Measurements from ENCODE around the gene ELOVL7.
"Not testable (repeated sequence)": the region's sequence is repeated elsewhere in the genome, so short reads cannot be mapped to it uniquely, and the experiment has no call there.

The ELOVL7 gene

DNA sequence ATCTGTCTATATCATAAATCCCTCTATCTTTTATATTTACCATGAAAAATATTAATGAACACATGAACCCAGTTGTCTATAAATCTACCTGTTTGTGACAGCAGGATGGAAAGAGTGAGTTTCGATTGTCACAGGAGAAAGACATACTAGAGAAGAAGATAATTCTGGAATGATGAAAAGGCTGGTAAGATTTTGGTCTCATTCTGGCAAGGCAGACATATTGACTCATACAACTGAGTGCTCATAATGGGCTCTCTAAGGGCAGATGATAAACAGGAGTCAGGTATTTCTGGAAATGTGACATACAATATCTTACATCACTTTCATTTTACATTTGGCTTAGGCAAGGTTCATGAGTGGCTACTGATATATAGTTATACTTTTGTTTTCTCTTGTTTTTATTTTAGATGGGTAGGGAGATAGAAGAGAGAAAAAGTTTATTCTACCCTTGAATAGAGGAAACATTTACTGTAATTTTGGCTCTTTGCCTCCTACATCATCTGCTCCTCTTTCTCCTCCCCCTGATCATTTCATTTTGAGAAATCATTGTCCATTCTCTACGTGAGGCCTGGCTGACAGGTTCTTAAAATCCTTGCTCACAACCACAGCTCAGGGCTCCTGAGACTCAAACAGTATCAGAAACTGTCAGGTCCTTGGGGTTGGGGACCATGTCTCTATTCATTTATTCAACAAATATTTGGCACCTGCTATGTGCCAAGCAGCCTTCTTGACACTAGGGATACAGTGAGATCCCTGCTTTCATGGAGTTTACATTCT is 14.4 kb downstream of the ELOVL7 start:
- no peak for DNase-seq

GRCh38 chr5:60827201-60827600 is 16.9 kb downstream of the ELOVL7 start:
- no peak for DNase-seq

GRCh38 chr5:60826653-60827052 is 17.4 kb downstream of the ELOVL7 start:
- DNase-seq = no peak

DNA sequence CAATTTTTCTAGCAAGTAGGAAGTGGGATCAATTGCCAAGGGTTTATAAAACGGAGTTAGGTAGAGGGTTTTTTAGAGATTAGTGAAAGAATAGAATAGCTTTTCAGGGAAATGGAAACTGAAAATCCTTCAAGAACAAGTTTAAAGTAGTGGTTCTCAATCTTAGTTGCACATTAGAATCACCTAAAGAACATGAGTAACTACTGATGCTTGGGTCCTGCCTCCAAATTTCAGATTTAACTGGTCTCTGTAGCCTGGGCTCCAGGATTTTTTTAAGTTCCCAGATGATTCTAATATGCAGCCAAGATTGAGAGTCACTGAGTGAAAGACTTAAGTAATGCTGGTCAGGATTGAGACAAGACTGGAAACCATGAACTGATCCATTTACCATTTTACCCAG is 20.5 kb downstream of the ELOVL7 start:
- no peak for DNase-seq

- no peak for DNase-seq
Observed at GRCh38 chr5:60822285-60822556, 21.8 kb downstream of the ELOVL7 start.

DNA sequence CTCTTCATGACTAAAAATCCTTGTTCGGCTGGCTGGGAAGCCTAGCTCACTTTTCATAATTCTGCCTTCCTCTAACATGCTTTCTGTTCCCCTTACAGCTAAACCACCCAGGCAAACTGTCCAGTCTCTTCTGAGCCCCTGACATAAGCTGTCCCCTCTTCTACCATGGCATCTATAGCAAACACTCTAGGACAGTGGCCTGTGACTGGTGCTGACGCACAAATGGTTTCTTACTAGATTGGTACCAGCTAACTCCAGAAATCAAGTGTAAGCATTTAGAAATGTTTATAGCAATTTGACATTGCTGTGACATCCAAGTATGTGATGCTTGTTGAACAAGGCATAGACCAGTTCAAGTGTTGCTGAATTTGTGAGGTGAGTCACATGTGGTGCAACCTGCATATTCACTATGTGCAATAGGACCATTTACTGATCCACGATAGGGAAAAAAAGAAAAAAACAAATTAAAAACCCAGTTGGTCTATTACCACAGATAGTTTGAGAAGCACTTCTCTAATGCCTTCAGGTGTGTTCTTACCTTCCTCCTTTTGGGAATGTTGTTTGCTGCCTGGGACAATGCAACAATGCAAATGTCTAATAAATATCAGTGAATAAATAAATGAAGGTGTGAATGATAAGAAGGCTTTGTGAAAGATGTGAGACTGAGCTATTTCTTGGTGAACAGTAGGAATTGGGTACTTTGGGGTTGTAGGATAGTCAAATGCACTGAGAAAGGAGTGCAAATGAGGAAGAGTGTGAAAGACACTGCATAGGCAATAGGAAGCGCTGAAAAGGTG is 22.4 kb downstream of the ELOVL7 start:
- no peak for DNase-seq

DNA sequence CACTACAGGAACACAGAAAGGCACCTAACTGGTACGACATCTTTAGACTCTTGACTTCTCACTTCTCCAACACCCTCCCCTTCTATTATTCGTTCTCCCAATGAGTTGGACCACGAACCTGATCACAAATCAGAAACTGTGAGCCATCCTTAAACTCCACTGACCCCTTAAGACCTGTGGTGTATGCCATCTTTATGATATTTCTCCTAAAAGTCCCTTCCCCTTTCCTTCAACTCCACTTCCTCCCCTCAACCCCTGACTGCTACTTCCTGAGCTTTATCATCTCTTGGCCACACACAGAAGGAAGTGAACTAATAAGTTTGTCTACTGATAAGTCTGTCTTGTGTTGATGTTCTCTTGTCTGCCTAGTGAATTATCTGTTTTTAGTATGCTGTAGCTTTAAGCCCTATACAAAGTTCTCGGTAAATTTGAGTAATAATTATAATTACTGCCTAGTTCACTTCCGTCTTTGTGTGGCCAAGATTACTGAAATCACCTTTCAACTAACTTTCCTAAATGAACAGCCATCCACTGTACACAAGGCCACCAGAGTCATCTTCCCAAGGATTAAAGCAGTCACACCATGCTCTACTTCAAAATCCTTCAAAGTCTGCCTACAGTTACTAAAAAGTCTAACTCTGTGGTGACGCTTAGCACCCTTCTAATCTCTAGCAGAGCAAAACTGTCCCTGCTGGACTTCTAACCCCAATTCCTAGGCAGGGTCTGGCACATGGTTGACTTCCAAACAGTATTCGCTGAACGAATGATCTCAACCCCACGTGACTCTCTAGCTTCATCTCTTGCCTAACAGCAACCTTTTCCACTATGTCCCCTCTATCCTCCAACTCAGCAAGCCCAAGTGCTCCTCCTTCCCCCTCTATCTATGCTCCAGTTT is 23.2 kb downstream of the ELOVL7 start:
- no peak for DNase-seq

DNA sequence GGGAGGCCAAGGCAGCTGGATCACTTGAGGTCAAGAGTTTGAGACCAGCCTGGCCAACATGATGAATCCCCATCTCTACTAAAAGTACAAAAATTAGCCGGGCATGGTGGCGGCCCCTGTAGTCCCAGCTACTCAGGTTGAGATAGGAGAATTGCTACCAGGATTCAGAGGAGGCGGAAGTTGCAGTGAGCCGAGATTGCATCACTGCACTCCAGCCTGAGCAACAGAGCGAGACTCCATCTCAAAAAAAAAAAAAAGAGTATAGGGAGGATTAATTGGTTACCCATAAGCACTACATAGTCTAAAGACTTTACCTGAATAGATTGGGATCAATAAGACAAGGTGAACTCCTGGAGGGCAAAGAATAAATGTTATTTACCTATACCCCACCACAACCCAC is 27.9 kb downstream of the ELOVL7 start:
- DNase-seq = not testable (repeated sequence)

GRCh38 chr5:60814498-60814897 is 29.6 kb downstream of the ELOVL7 start:
- DNase-seq = no peak

GRCh38 chr5:60812426-60812825 is 31.6 kb downstream of the ELOVL7 start:
- DNase-seq = no peak

GRCh38 chr5:60811105-60811504 is 33.0 kb downstream of the ELOVL7 start:
- no peak for DNase-seq

GRCh38 chr5:60810438-60811085 is 33.5 kb downstream of the ELOVL7 start:
- no peak for DNase-seq

GRCh38 chr5:60809891-60810425 is 34.1 kb downstream of the ELOVL7 start:
- no peak for DNase-seq

DNA sequence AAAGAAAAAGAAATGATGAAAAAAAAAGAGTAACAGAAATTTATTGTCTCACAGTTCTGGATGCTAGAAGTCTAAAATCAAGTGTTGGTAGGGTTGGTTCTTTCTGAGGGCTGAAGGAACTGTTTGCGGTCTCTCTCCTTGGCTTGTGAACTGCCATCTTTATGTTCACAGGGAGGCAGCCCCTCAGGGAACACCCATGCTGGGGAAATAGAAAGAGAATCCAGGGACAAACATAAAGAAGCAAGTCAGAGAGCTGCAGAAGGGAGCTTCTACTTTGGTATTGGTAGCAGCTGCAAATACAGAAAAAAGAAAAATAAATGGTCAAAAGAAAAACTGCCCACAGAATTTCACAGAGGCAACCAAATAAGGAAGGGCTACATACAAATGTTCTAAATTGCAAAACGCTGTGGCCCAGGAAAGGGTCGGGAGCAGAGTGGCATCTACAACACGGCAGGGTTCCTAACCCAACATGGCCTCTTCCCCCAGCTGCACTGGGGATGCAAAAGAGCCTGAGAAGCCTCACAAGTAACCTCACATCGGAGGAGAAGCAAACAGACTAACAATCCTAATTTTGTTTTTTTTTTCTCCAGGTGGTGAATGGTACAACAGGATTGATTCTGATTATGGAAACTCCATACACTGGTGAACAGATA is 37.4 kb downstream of the ELOVL7 start:
- DNase-seq = no peak

DNA sequence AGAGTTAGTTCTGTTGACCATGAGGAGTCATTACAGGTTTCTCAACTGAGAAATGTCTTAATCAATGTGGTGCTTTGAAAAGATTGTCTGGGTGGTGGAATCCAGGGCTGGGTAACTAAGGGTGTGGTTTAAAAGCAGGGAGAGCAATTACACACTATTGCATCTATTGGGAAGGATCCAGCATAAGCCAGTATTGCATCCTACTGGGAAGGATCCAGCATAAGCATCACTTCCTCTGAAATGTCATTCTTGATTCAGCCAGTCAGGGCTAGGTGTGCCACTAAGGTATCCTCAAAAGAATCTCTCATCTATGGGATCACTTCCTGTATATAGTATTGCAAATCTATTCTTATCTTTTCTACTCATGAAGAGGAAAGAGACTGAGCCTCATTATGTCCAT is 38.6 kb downstream of the ELOVL7 start:
- DNase-seq = no peak

DNA sequence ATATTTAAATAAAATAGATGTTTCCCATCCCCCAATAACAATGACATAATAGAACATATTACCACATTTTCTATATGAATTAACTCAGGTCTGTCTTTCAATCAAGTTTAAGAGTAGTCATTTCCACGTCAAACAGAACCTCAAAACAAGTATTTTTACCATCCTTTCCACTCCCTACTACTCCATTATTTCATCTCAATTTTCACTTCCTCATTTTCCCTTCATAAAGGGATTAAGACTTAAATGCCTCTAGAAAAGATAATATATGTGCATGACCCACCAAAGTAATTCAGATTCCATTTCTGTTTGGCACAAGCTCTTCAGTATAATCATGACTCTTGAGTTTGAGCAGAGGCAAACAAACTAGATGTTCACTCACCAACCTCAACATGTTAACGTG is 40.4 kb downstream of the ELOVL7 start:
- DNase-seq = no peak

DNA sequence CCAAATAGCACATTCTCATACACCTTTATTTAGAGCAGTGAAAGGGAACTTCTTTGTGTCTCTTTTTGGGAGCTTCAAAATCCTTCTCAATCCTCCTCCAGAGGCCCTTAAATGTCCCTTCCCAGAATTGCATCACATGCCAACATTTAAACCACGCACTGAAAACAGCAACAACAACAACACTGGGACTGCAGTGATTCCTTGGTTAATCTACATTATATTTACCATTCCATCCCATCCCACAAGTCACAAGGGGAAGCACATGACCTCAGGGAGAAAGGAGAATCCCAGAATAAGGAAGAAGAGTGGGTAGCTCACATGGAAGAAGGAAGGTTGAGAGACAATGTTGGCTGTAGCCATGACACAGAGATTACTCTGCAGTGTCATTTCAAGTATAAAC is 41.1 kb downstream of the ELOVL7 start:
- no peak for DNase-seq

DNA sequence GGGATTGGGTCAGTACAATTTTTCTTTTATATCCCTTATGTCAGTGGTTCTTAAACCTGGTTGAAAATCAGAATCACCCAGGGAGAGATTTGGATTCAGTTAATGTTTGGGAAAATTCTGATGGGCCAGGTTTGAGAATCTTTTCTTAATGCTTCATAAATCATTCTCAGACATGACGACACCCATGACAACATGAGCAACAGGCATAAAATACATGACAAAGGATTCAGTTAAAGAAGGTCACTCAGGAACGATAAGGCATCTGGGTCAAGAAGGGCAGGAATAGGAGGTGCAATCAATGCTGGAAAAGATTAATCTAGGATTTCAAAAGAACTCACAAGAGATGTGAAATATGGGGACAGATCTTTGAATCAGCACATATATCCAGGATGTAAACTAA is 41.8 kb downstream of the ELOVL7 start:
- no peak for DNase-seq

- DNase-seq = no peak
Observed at GRCh38 chr5:60797482-60798153, 46.5 kb downstream of the ELOVL7 start.

DNA sequence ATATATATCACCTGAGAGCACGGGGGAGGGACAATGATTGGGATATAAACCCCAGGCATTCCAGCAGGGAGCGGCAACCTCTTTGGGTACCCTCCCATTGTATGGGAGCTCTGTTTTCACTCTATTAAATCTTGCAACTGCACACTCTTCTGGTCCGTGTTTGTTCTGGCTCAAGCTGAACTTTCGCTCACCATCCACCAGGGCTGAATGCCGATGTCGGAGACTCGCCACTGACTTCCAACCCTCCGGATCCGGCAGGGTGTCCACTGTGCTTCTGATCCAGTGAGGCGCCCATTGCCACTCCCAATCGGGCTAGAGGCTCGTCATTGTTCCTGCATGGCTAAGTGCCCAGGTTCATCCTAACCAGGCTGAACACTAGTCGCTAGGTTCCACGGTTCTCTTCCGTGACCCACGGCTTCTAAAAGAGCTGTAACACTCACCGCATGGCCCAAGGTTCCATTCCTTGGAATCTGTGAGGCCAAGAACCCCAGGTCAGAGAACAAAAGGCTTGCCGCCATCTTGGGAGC is 48.6 kb downstream of the ELOVL7 start:
- not testable (repeated sequence) for DNase-seq

- DNase-seq = no peak
Observed at GRCh38 chr5:60794691-60795090, 49.4 kb downstream of the ELOVL7 start.

Data from NCI-H446 (cell line).